ENCODE measurements around the gene SLC6A19. TPM values are rescaled to one million over a fixed set of nuclear protein-coding genes. Genes with fewer than 3 reads are reported as not detected.
"Not testable (repeated sequence)": the region's sequence is repeated elsewhere in the genome, so short reads cannot be mapped to it uniquely, and the experiment has no call there.

The SLC6A19 gene
- total RNA-seq, 1 donor from 2014 or later = 2.2 TPM

- H3K27ac Mint-ChIP-seq = no peak overlapping the region
- TF ChIP-seq CTCF (IDR thresholded peaks at IDR 0.05; ENCODE audit: unreplicated experiment) = no peak
- H3K9me3 Mint-ChIP-seq (ENCODE audit: low read depth) = no peaks in the 10 kb centered on the region
- no peak for DNase-seq (ENCODE audit: low spot score, unreplicated experiment)
- H3K36me3 Mint-ChIP-seq (ENCODE audit: insufficient read depth) = no peaks in the 10 kb centered on the region
- no peak overlapping the region for H3K4me3 Mint-ChIP-seq (ENCODE audit: low read depth)
- peaks cover 5% of the 10 kb centered on the region for H3K27me3 Mint-ChIP-seq
- H3K4me1 Mint-ChIP-seq (ENCODE audit: low read depth) = no peaks in the 10 kb centered on the region
Observed at GRCh38 chr5:1262381-1262780, 61.0 kb downstream of the SLC6A19 start.

- Mint-ChIP-seq H3K27ac (no peak overlapping the region), H3K36me3 (ENCODE audit: insufficient read depth) (no peaks in the 10 kb centered on the region), H3K9me3 (ENCODE audit: low read depth) (no peaks in the 10 kb centered on the region), H3K27me3 (peaks cover 5% of the 10 kb centered on the region), H3K4me3 (ENCODE audit: low read depth) (no peak overlapping the region), H3K4me1 (ENCODE audit: low read depth) (no peaks in the 10 kb centered on the region)
- no peak for DNase-seq (ENCODE audit: low spot score, unreplicated experiment)
- no peak for TF ChIP-seq CTCF (IDR thresholded peaks at IDR 0.05; ENCODE audit: unreplicated experiment)
Observed at GRCh38 chr5:1264211-1264610, 62.8 kb downstream of the SLC6A19 start.

GRCh38 chr5:1265026-1265425, 63.6 kb downstream of the SLC6A19 start:
- Mint-ChIP-seq H3K36me3 (ENCODE audit: insufficient read depth) (no peaks in the 10 kb centered on the region), H3K4me1 (ENCODE audit: low read depth) (no peaks in the 10 kb centered on the region), H3K27me3 (peaks cover 5% of the 10 kb centered on the region), H3K4me3 (ENCODE audit: low read depth) (no peak overlapping the region), H3K9me3 (ENCODE audit: low read depth) (no peaks in the 10 kb centered on the region), H3K27ac (no peak overlapping the region)
- no peak for TF ChIP-seq CTCF (IDR thresholded peaks at IDR 0.05; ENCODE audit: unreplicated experiment)
- no peak for DNase-seq (ENCODE audit: low spot score, unreplicated experiment)

GRCh38 chr5:1265461-1266455, 64.4 kb downstream of the SLC6A19 start:
- H3K36me3 Mint-ChIP-seq (ENCODE audit: insufficient read depth) = no peaks in the 10 kb centered on the region
- H3K9me3 Mint-ChIP-seq (ENCODE audit: low read depth) = no peaks in the 10 kb centered on the region
- H3K4me1 Mint-ChIP-seq (ENCODE audit: low read depth) = no peaks in the 10 kb centered on the region
- DNase-seq (ENCODE audit: low spot score, unreplicated experiment) = no peak
- H3K27me3 Mint-ChIP-seq = peaks cover 5% of the 10 kb centered on the region
- TF ChIP-seq CTCF (IDR thresholded peaks at IDR 0.05; ENCODE audit: unreplicated experiment) = no peak
- H3K4me3 Mint-ChIP-seq (ENCODE audit: low read depth) = no peak overlapping the region
- H3K27ac Mint-ChIP-seq = no peak overlapping the region

GRCh38 chr5:1266791-1267190, 65.4 kb downstream of the SLC6A19 start:
- Mint-ChIP-seq H3K27ac (no peak overlapping the region), H3K9me3 (ENCODE audit: low read depth) (no peaks in the 10 kb centered on the region), H3K4me1 (ENCODE audit: low read depth) (no peaks in the 10 kb centered on the region), H3K36me3 (ENCODE audit: insufficient read depth) (no peaks in the 10 kb centered on the region), H3K4me3 (ENCODE audit: low read depth) (no peak overlapping the region), H3K27me3 (peaks cover 5% of the 10 kb centered on the region)
- TF ChIP-seq CTCF (IDR thresholded peaks at IDR 0.05; ENCODE audit: unreplicated experiment) = no peak
- DNase-seq (ENCODE audit: low spot score, unreplicated experiment) = no peak

- not testable (repeated sequence) for H3K36me3 Mint-ChIP-seq (ENCODE audit: insufficient read depth); H3K4me3 Mint-ChIP-seq (ENCODE audit: low read depth); H3K27ac Mint-ChIP-seq
Observed at GRCh38 chr5:1267464-1267863, 66.1 kb downstream of the SLC6A19 start.

More at GRCh38 chr5:1267464-1267863, 66.1 kb downstream of the SLC6A19 start:
- not testable (repeated sequence) for H3K9me3 Mint-ChIP-seq (ENCODE audit: low read depth); H3K4me1 Mint-ChIP-seq (ENCODE audit: low read depth); H3K27me3 Mint-ChIP-seq; DNase-seq (ENCODE audit: low spot score, unreplicated experiment)
